CD4-positive, alpha-beta T cell treated with Interleukin-15 for 4 hours (primary cell): ENCODE results near the gene SPTLC3.
"Not testable (repeated sequence)": the region's sequence is repeated elsewhere in the genome, so short reads cannot be mapped to it uniquely, and the experiment has no call there.

Experiments used
- DNase-seq: peaks from one replicate; pipeline ENCODE4 v3.0.0-alpha.2; 2020; ENCODE audit warnings: low spot score

The SPTLC3 gene

DNA sequence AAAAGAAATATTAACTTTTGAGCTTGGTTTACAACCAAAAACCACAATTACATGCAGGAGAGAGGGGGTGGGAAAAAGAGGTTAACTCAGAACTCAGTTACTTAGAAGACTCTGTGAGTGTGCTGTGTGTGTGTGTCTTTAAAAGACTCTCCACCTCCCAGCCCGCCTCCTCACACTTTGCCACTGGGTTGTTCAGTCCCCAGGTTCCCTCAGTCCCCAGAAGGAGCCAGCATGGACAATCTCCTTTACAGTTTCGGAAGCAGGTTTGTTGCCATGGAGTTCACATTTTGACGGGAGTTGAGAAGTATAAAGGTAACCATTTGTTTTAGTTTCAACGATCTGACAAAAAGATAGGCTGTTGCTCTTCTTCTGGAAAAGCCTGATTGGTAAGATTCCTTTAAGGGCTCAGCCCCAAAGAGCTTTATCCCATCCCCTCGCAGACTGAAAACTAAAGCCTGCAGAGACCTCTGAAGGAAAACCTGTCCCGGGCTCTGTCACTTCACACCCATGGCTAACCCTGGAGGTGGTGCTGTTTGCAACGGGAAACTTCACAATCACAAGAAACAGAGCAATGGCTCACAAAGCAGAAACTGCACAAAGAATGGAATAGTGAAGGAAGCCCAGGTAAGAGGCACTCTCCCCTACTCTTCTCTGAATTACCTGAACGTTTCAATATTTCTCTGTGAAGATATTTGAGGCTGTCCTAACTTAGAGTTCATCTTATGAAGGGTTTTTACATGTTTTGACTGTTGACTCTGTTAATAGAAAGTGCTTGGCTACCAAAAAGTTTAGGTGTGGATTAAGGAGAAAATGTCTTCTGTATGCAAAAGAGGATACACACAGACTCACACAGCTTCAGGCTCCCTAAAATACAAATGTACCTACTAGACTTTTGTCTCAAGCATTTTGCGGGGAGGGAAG is at the start of gene SPTLC3:
Gene SPTLC3 (plus strand): TSS at position 212 of the 921 bp plus-strand sequence. CDS start 296 bp downstream, at position 508.
- DNase-seq: no peak

DNA sequence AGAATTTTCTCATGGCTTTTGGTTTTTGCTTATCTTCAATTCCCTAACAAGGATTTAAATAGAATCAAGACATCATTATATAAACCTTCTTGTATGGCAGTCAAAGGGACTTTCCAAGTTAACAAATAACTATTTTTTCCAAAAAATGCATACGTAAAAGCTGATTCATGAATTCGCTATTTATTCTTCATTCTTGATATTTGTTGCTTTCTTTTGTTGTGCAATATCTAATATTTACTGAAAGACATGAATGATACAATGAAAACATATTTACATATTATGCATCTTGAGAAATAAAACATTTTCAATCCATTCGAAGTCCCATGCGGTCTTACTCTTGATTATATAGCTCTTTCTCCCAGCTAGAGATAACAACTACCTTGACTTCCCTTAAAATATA is 47.0 kb upstream of the SPTLC3 start:
- no peak for DNase-seq

- no peak for DNase-seq
These were observed 45.9 kb upstream of the SPTLC3 start for GRCh38 chr20:12962895-12963294.

- no peak for DNase-seq
These were observed 45.4 kb upstream of the SPTLC3 start for GRCh38 chr20:12963416-12963815.

GRCh38 chr20:12965212-12965869 is 43.4 kb upstream of the SPTLC3 start:
- DNase-seq: no peak

GRCh38 chr20:12965870-12966251 is 42.9 kb upstream of the SPTLC3 start:
- DNase-seq: no peak

- no peak for DNase-seq
These were observed 42.2 kb upstream of the SPTLC3 start for GRCh38 chr20:12966468-12967085.

DNA sequence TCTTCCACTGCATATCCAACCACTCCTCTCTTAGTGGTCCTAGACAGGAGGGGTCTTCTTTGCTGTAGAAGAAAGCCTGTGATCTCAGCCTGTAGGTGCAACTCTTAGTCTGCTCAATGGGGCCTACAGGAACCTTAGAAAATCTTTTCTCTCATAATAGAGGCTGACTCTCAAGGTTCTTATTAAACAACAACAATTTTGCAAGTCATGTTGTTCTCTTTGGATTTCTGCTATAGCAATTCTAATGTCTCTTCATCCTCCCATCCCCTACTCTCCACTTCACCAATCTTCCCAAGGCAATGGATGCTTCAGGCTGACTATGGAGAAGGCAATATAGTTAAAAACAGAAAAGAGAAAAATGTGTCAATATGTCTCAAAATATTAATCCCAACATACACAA is 40.8 kb upstream of the SPTLC3 start:
- DNase-seq: no peak

DNA sequence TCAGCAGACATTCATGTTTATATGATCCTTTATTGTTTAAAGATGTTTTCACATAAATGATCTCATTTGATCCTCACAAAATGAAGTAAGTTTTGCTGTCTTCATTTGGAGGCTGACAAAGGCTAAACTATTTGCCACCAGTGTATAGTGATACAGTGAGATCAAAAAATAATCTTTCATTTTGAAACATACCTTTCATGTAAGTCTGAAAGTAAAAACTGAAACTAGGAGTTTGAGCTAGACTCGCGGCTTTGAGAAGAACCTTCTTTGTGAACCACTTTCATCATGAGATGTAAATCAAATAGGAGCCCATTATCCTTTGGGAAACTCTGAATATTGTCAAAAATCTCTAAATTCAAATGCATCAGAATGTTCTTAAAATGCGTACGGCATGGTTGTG is 40.3 kb upstream of the SPTLC3 start:
- DNase-seq: no peak

DNA sequence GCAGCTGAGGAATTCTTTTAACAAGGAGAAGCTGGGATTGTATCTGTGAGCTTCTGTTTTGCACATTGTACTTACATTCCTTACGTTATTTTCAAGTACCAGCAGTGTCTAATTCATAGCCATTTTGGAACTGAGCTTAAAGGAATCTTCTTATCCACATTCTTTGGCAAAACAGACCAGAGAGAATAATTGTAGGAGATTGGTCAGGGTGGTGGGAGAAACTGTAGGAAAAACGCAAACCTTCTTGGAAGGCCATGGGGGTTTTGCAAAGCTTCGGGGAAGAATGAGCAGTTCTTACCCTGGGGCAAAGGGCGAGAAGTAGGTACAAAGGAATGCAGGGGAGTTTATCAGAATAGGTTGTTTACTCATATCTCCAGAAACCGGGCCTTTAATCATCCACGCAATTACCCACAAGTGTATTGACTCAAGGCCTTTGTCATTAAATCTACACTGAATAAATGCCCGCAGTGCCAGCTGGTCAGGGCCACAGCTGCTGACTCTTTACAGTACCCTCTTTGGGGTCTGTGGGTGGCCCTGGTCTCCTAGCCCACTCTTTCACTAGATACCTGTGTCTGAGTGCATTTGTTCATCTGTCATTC is 39.6 kb upstream of the SPTLC3 start:
- DNase-seq: no peak

GRCh38 chr20:12970372-12970821 is 38.4 kb upstream of the SPTLC3 start:
- no peak for DNase-seq

DNA sequence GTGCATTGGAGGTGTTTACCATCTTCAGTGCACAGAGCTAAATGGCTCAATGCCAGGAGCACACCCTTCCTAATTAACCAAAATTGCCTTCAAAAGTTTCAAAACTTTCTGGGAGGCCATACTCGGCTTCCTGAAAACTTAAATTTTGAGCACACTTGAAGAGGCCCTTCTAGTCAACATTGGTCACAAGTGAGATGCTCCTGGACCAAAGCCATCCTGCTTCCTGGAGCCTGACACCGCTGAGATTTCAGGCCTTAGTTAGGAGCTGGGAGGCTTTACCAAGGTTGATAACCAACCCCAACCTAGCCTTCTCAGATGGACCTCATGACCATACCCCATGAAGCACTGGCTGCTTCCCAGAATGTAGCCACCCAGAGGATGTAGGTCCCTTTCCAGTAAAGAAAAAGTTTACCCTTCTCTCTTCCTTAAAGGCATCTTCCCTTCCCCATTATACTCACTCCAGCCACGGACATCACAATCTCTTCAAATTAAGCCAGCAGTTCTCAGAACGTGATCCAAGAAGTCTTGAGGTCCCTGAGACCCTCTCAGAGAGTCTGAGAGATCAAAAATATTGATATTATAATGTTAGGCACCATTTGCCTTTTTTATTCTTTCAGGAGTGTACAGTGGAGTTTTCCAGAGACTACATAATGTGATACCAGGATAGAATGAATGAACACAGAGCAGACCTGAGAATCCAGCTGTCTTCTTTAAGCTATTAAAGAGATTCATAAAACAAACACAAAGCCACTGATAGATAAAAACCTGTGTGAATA is 32.8 kb upstream of the SPTLC3 start:
- no peak for DNase-seq

DNA sequence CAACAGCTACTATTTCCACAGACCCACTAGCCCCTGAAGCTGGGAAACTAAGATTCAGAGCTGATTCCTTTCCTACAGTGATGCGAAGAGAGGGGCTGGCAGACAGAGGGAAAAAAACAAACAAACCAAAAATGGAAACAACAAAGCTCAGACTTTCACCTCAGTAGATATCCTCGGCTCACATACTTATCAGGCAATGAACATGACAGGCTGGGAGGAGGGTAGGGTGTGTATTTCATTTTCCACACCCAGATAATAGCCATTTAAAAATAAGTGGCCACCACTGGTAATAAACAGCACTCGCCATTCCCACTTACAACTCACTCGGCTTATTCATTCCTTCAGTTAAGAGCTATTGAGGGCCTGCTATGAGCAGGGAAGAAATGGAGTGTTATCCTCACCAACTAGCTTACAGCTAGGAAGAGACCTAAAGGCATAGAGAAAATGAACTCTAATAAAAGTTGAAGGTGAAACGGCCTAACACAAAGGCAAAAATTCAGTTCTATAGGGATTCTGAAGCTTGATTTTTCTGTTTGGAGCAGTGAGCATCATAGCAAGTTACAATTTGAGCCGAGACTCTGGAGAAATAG is 32.0 kb upstream of the SPTLC3 start:
- no peak for DNase-seq

GRCh38 chr20:12977328-12978125 is 31.2 kb upstream of the SPTLC3 start:
- no peak for DNase-seq

- no peak for DNase-seq
These were observed 30.7 kb upstream of the SPTLC3 start for GRCh38 chr20:12978126-12978394.

GRCh38 chr20:12978613-12979495 is 29.9 kb upstream of the SPTLC3 start:
- DNase-seq: no peak

GRCh38 chr20:12979713-12980112 is 29.1 kb upstream of the SPTLC3 start:
- DNase-seq: not testable (repeated sequence)

- no peak for DNase-seq
These were observed 26.7 kb upstream of the SPTLC3 start for GRCh38 chr20:12982098-12982497.

- DNase-seq: no peak
These were observed 24.6 kb upstream of the SPTLC3 start for GRCh38 chr20:12984069-12984765.
